ENCODE data around the gene MTG2. TPM values are rescaled to one million over a fixed set of nuclear protein-coding genes. Genes with fewer than 3 reads are reported as not detected.

MTG2 gene
- total RNA-seq, 1 experiment from 2014 or later: 56.8 TPM

- Histone ChIP-seq H3K27ac (ENCODE audit: low read length) (no peak overlapping the region), H3K36me3 (ENCODE audit: control insufficient read depth, insufficient read depth, low read length) (no peaks in the 10 kb centered on the region; the same call in 1 of the 2 replicates), H3K9me3 (ENCODE audit: control insufficient read depth, insufficient read depth, low read depth, low read length) (no peaks in the 10 kb centered on the region), H3K4me3 (ENCODE audit: low read depth in 2 of 2, low read length in 2 of 2) (no peak overlapping the region), H3K27me3 (ENCODE audit: control insufficient read depth, insufficient read depth, low read length) (no peaks in the 10 kb centered on the region), H3K4me1 (ENCODE audit: control insufficient read depth, insufficient read depth, low read length) (no peaks in the 10 kb centered on the region)
- ChIA-PET CTCF (no interaction called here), POLR2A (no interaction called here)
- in situ Hi-C loops (cut with HindIII; ENCODE audit: low pct_unique_long_range_greater_than_20kb, low sequenced_read_pairs) (no loop called here), intact Hi-C loops (cut with micrococcal nuclease; ENCODE audit: unreplicated experiment) (no loop called here)
- no TSS peak for BruUV-seq (replicated peaks)
- TF ChIP-seq TCF7L2 (IDR thresholded peaks at IDR 0.05; ENCODE audit: low read depth, low read length): no peak
- no peak for TF ChIP-seq REST (IDR thresholded peaks at IDR 0.05; ENCODE audit: insufficient read depth in 1 of 2, low read depth in 2 of 2, low read length in 1 of 2)
- TF ChIP-seq SIN3A (IDR thresholded peaks at IDR 0.05; ENCODE audit: borderline replicate concordance, insufficient read depth, low read depth, low read length): no peak
- no peak for TF ChIP-seq POLR2AphosphoS5 (IDR thresholded peaks at IDR 0.05; ENCODE audit: low read depth, low read length)
- no peak for TF ChIP-seq CTCF (IDR thresholded peaks at IDR 0.05)
- ATAC-seq: peak; percentile 25; the same call in 1 of the 2 replicates
- DNase-seq (ENCODE audit: low read depth, low spot score): no peak
These were observed 18.7 kb upstream of the MTG2 start for GRCh38 chr20:62163986-62164762.

GRCh38 chr20:62164879-62165761 lies 17.7 kb upstream of the MTG2 start:
- H3K4me1 ChIP-seq (ENCODE audit: control insufficient read depth, insufficient read depth, low read length): no peaks in the 10 kb centered on the region
- ATAC-seq: no peak
- in situ Hi-C loops (cut with HindIII; ENCODE audit: low pct_unique_long_range_greater_than_20kb, low sequenced_read_pairs) (no loop called here), intact Hi-C loops (cut with micrococcal nuclease; ENCODE audit: unreplicated experiment) (no loop called here)
- H3K27me3 ChIP-seq (ENCODE audit: control insufficient read depth, insufficient read depth, low read length): no peaks in the 10 kb centered on the region
- no peaks in the 10 kb centered on the region for H3K9me3 ChIP-seq (ENCODE audit: control insufficient read depth, insufficient read depth, low read depth, low read length)
- CTCF ChIA-PET: no interaction called here
- TF ChIP-seq SIN3A (IDR thresholded peaks at IDR 0.05; ENCODE audit: borderline replicate concordance, insufficient read depth, low read depth, low read length) (no peak), POLR2AphosphoS5 (IDR thresholded peaks at IDR 0.05; ENCODE audit: low read depth, low read length) (no peak), TCF7L2 (IDR thresholded peaks at IDR 0.05; ENCODE audit: low read depth, low read length) (no peak), REST (IDR thresholded peaks at IDR 0.05; ENCODE audit: insufficient read depth in 1 of 2, low read depth in 2 of 2, low read length in 1 of 2) (no peak), CTCF (IDR thresholded peaks at IDR 0.05) (no peak)
- no peak overlapping the region for H3K27ac ChIP-seq (ENCODE audit: low read length)
- BruUV-seq (replicated peaks): no TSS peak
- no peaks in the 10 kb centered on the region; the same call in 1 of the 2 replicates for H3K36me3 ChIP-seq (ENCODE audit: control insufficient read depth, insufficient read depth, low read length)
- POLR2A ChIA-PET: no interaction called here
- no peak for DNase-seq (ENCODE audit: low read depth, low spot score)
- no peak overlapping the region for H3K4me3 ChIP-seq (ENCODE audit: low read depth in 2 of 2, low read length in 2 of 2)
